NCI-H2081 treated with DMSO at 0.1 percent for 48 hours (cell line): ENCODE results near the gene GPR152.

Source experiments
- DNase-seq: peaks from one replicate; lab custom pipeline; 2025; lab: John Stamatoyannopoulos, UW

Gene GPR152

GRCh38 chr11:67465189-67465510 is 12.6 kb upstream of the GPR152 start:
- no peak for DNase-seq

- DNase-seq = peak; percentile 61
Measured at GRCh38 chr11:67464411-67465188, 12.1 kb upstream of the GPR152 start.

- DNase-seq = no peak
Measured at GRCh38 chr11:67463680-67464410, 11.3 kb upstream of the GPR152 start.

GRCh38 chr11:67463186-67463585 is 10.7 kb upstream of the GPR152 start:
- DNase-seq = no peak

GRCh38 chr11:67458266-67458665 is 5.7 kb upstream of the GPR152 start:
- DNase-seq = no peak

GRCh38 chr11:67457453-67457852 is 4.9 kb upstream of the GPR152 start:
- DNase-seq = no peak

- DNase-seq = no peak
Measured at GRCh38 chr11:67456068-67456705, 3.7 kb upstream of the GPR152 start.

- DNase-seq = no peak
Measured at GRCh38 chr11:67455054-67455453, 2.5 kb upstream of the GPR152 start, which contains the start of gene CABP4. TSS of gene CABP4 (plus strand) at chr11:67455354. CDS start at chr11:67455424, 70 bp downstream.

- no peak for DNase-seq
Measured at GRCh38 chr11:67453816-67454732, 1.5 kb upstream of the GPR152 start.

- DNase-seq = no peak
Measured at GRCh38 chr11:67451658-67451976, 912 bp downstream of the GPR152 start.

GRCh38 chr11:67450796-67451657 is 1.5 kb downstream of the GPR152 start:
- no peak for DNase-seq

- DNase-seq = no peak
Measured at GRCh38 chr11:67449116-67449844, 3.2 kb downstream of the GPR152 start.

- DNase-seq = no peak
Measured at GRCh38 chr11:67448220-67448609, 4.3 kb downstream of the GPR152 start.

GRCh38 chr11:67445515-67445914 is 7.0 kb downstream of the GPR152 start:
- no peak for DNase-seq

- no peak for DNase-seq
Measured at GRCh38 chr11:67442504-67443404, 9.8 kb downstream of the GPR152 start.

- no peak for DNase-seq
Measured at GRCh38 chr11:67441731-67442351, 10.7 kb downstream of the GPR152 start.

GRCh38 chr11:67441098-67441563 is 11.4 kb downstream of the GPR152 start:
- no peak for DNase-seq

GRCh38 chr11:67440229-67441097 is 12.1 kb downstream of the GPR152 start:
- no peak for DNase-seq
